GM12872 (cell line): ENCODE measurements around the gene CD226.

Source experiments
- CTCF ChIP-seq: IDR thresholded peaks from 3 replicates; pipeline ENCODE4 v1.5.1; 2011; ENCODE audit warnings: low read depth, mild to moderate bottlenecking, low read length, moderate library complexity; ENCODE audit not compliant: insufficient read depth

The CD226 gene

GRCh38 chr18:69945220-69946114, 2.2 kb downstream of the CD226 start:
- no peak for TF ChIP-seq CTCF

GRCh38 chr18:69944436-69944835, 3.2 kb downstream of the CD226 start:
- TF ChIP-seq CTCF, result no peak

GRCh38 chr18:69943021-69943420, 4.7 kb downstream of the CD226 start:
- peak; percentile 55 for TF ChIP-seq CTCF

- TF ChIP-seq CTCF, result no peak
Measured at GRCh38 chr18:69941183-69941582, 6.5 kb downstream of the CD226 start.

GRCh38 chr18:69936191-69936558, 11.5 kb downstream of the CD226 start:
- no peak for TF ChIP-seq CTCF

GRCh38 chr18:69935319-69936190, 12.1 kb downstream of the CD226 start:
- TF ChIP-seq CTCF, result no peak

GRCh38 chr18:69934601-69935265, 12.9 kb downstream of the CD226 start:
- TF ChIP-seq CTCF, result no peak
